IMR-90 (cell line): Measurements from ENCODE around the gene S100A13. TPM values are rescaled to one million over a fixed set of nuclear protein-coding genes. Genes with fewer than 3 reads are reported as not detected.

ENCODE experiments used
- ATAC-seq: fragments of 200-7000 bp; cut with Tn5 transposase; 2 replicates; pipeline ENCODE4 v1.9.1; 2020; ENCODE audit warnings: low read depth, mild to moderate bottlenecking, moderate library complexity
- BruUV-seq: library from RNA; stranded (reverse); fragments of 400-500 nt; replicated peaks from 2 replicates; lab custom pipeline; 2021; lab: Mats Ljungman, UMichigan
- CTCF ChIA-PET: fragments of 300-600 bp; formaldehyde crosslinking; extraction: SDS; loops from one replicate; lab custom pipeline; 2021; ENCODE audit warnings: antibody characterized with exemption; lab: Yijun Ruan, JAX
- POLR2A ChIA-PET: fragments of 300-600 bp; sonication (Branson Sonifier 250); formaldehyde crosslinking; loops from one replicate; lab custom pipeline; 2022; ENCODE audit warnings: antibody characterized with exemption; ENCODE audit not compliant: unreplicated experiment; lab: Charles Lee
- DNase-seq: peaks from one replicate; pipeline ENCODE4 v3.0.0; 2013
- H2AFZ ChIP-seq: replicated peaks from 2 replicates; pipeline ENCODE3; 2013; ENCODE audit warnings: low read length, mild to moderate bottlenecking; ENCODE audit not compliant: poor library complexity
- H2AK5ac ChIP-seq: 2 replicates; pipeline ENCODE4 v1.6.1; 2013; ENCODE audit warnings: low read depth, low read length, inconsistent platforms
- H2AK9ac ChIP-seq: replicated peaks from 2 replicates; pipeline ENCODE3; 2013; ENCODE audit warnings: mild to moderate bottlenecking, low read depth, low read length, moderate library complexity; ENCODE audit not compliant: poor library complexity
- H2BK120ac ChIP-seq: 2 replicates; pipeline ENCODE4 v1.6.1; 2013; ENCODE audit warnings: low read depth, low read length, inconsistent platforms
- H2BK15ac ChIP-seq: 3 replicates; pipeline ENCODE4 v1.6.1; 2013; ENCODE audit warnings: low read depth, low read length, inconsistent platforms
- H2BK20ac ChIP-seq: 2 replicates; pipeline ENCODE4 v1.6.1; 2013; ENCODE audit warnings: low read depth, mild to moderate bottlenecking, inconsistent platforms, low read length, moderate library complexity
- H2BK5ac ChIP-seq: 2 replicates; pipeline ENCODE4 v1.6.1; 2013; ENCODE audit warnings: mild to moderate bottlenecking, low read depth, low read length, inconsistent platforms; ENCODE audit not compliant: poor library complexity, severe bottlenecking
- H3K14ac ChIP-seq: replicated peaks from 2 replicates; pipeline ENCODE4 v1.6.1; 2013; ENCODE audit warnings: low read depth, low read length, inconsistent platforms
- H3K18ac ChIP-seq: 2 replicates; pipeline ENCODE4 v1.6.1; 2013; ENCODE audit warnings: low read depth, low read length, control low read depth
- H3K23ac ChIP-seq: 2 replicates; pipeline ENCODE4 v1.6.1; 2013; ENCODE audit warnings: low read depth, low read length, inconsistent platforms
- H3K27ac ChIP-seq: 2 replicates; pipeline ENCODE4 v1.5.1; 2013; ENCODE audit warnings: mild to moderate bottlenecking, control low read depth, low read length; ENCODE audit not compliant: insufficient read depth
- H3K27me3 ChIP-seq: 2 replicates; pipeline ENCODE4 v1.6.1; 2013; ENCODE audit warnings: low read length; ENCODE audit not compliant: control insufficient read depth, insufficient read depth
- H3K36me3 ChIP-seq: 2 replicates; pipeline ENCODE4 v1.6.1; 2013; ENCODE audit warnings: low read length, mixed read lengths; ENCODE audit not compliant: control insufficient read depth, insufficient read depth
- H3K4ac ChIP-seq: 2 replicates; pipeline ENCODE4 v1.6.1; 2013; ENCODE audit warnings: low read depth, low read length, inconsistent platforms
- H3K4me1 ChIP-seq: 2 replicates; pipeline ENCODE4 v1.6.1; 2013; ENCODE audit warnings: low read length, mixed read lengths; ENCODE audit not compliant: control insufficient read depth, insufficient read depth
- H3K4me2 ChIP-seq: 2 replicates; pipeline ENCODE4 v1.6.1; 2013; ENCODE audit warnings: low read depth, mild to moderate bottlenecking, control low read depth, low read length, moderate library complexity
- H3K4me3 ChIP-seq: 2 replicates; pipeline ENCODE4 v1.5.1; 2013; ENCODE audit warnings: low read depth, mild to moderate bottlenecking, control low read depth, low read length, moderate library complexity; ENCODE audit not compliant: insufficient read depth
- H3K56ac ChIP-seq: 2 replicates; pipeline ENCODE4 v1.6.1; 2013; ENCODE audit warnings: low read length, inconsistent platforms; ENCODE audit not compliant: insufficient read depth; ENCODE audit errors: extremely low read depth
- H3K79me1 ChIP-seq, 2 experiments: 2 replicates each; pipeline ENCODE4 v1.6.1; 2013; ENCODE audit warnings: low read length in 2 of 2, inconsistent platforms in 1 of 2, low read depth in 1 of 2
- H3K9ac ChIP-seq: 2 replicates; pipeline ENCODE4 v1.6.1; 2013; ENCODE audit warnings: low read depth, low read length, control low read depth
- H3K9me1 ChIP-seq: 2 replicates; pipeline ENCODE4 v1.6.1; 2013; ENCODE audit warnings: low read length, inconsistent platforms; ENCODE audit not compliant: insufficient read depth
- H3K9me3 ChIP-seq: 2 replicates; pipeline ENCODE4 v1.6.1; 2013; ENCODE audit warnings: low read length; ENCODE audit not compliant: control insufficient read depth, insufficient read depth
- H4K20me1 ChIP-seq: 2 replicates; pipeline ENCODE4 v1.6.1; 2013; ENCODE audit warnings: low read length, inconsistent platforms; ENCODE audit not compliant: insufficient read depth
- H4K5ac ChIP-seq: 2 replicates; pipeline ENCODE4 v1.6.1; 2013; ENCODE audit warnings: mild to moderate bottlenecking, low read depth, low read length, control low read depth
- H4K8ac ChIP-seq, 2 experiments: 2 replicates each; pipeline ENCODE4 v1.6.1; 2013; ENCODE audit warnings: low read depth in 2 of 2, low read length in 2 of 2, control low read depth in 1 of 2, inconsistent platforms in 1 of 2
- H4K91ac ChIP-seq: 2 replicates; pipeline ENCODE4 v1.6.1; 2013; ENCODE audit warnings: low read depth, low read length, inconsistent platforms; ENCODE audit not compliant: insufficient read depth
- BHLHE40 ChIP-seq: fragments of 150-350 bp; IDR thresholded peaks from 2 replicates; pipeline ENCODE4 v1.6.1; 2016; ENCODE audit warnings: mild to moderate bottlenecking, low read depth, low read length
- CEBPB ChIP-seq: IDR thresholded peaks from 2 replicates; pipeline ENCODE4 v1.6.1; 2012; ENCODE audit warnings: low read depth, low read length, improper control_type of control experiment
- CHD1 ChIP-seq: IDR thresholded peaks from 2 replicates; pipeline ENCODE4 v1.6.1; 2012; ENCODE audit warnings: low read depth, low read length, improper control_type of control experiment
- FOS ChIP-seq: fragments of 150-350 bp; IDR thresholded peaks from 2 replicates; pipeline ENCODE4 v1.6.1; 2016; ENCODE audit warnings: low read depth, low read length
- MAFK ChIP-seq: IDR thresholded peaks from 2 replicates; pipeline ENCODE4 v1.6.1; 2012; ENCODE audit warnings: low read depth, low read length, improper control_type of control experiment
- MAZ ChIP-seq: IDR thresholded peaks from 2 replicates; pipeline ENCODE4 v1.6.1; 2012; ENCODE audit warnings: low read depth, mild to moderate bottlenecking, low read length, improper control_type of control experiment, moderate library complexity, borderline replicate concordance
- MXI1 ChIP-seq: IDR thresholded peaks from 2 replicates; pipeline ENCODE4 v1.6.1; 2012; ENCODE audit warnings: low read depth, mild to moderate bottlenecking, low read length, moderate library complexity, borderline replicate concordance
- NFE2L2 ChIP-seq: fragments of 150-350 bp; IDR thresholded peaks from 2 replicates; pipeline ENCODE4 v1.6.1; 2016; ENCODE audit warnings: low read depth, mild to moderate bottlenecking, low read length
- POLR2A ChIP-seq: IDR thresholded peaks from 2 replicates; pipeline ENCODE4 v1.6.1; 2012; ENCODE audit warnings: mild to moderate bottlenecking, low read depth, low read length
- RAD21 ChIP-seq: IDR thresholded peaks from 2 replicates; pipeline ENCODE4 v1.6.1; 2012; ENCODE audit warnings: low read length, improper control_type of control experiment
- RCOR1 ChIP-seq: IDR thresholded peaks from 2 replicates; pipeline ENCODE4 v1.6.1; 2012; ENCODE audit warnings: mild to moderate bottlenecking, low read length, improper control_type of control experiment; ENCODE audit not compliant: insufficient replicate concordance
- RFX5 ChIP-seq: IDR thresholded peaks from 2 replicates; pipeline ENCODE4 v1.8.0; 2012; ENCODE audit warnings: low read depth, mild to moderate bottlenecking, low read length, moderate library complexity
- SMC3 ChIP-seq: fragments of 150-350 bp; IDR thresholded peaks from 2 replicates; pipeline ENCODE4 v1.6.1; 2016; ENCODE audit warnings: low read depth, mild to moderate bottlenecking, antibody characterized with exemption, low read length, moderate library complexity
- WGBS, 2 experiments: methylation state at CpG; one replicate each; pipeline versions ENCODE4 v1.1.5 to v1.1.7; 2013; ENCODE audit warnings: missing lambda C conversion rate in 2 of 2; ENCODE audit not compliant: insufficient read length in 1 of 2; ENCODE audit errors: extremely low coverage in 2 of 2; 5-methylcytosine and 5-hydroxymethylcytosine counted together
- dilution Hi-C: fragments of 300-500 bp; cut with HindIII; formaldehyde crosslinking; loops from one replicate; pipeline ENCODE4 v1.14.3; 2018; ENCODE audit warnings: low sequenced_read_pairs; ENCODE audit not compliant: unreplicated experiment
- in situ Hi-C: fragments of 300-500 bp; cut with MboI; formaldehyde crosslinking; loops from 3 replicates; pipeline ENCODE4 v1.14.3; 2019; ENCODE audit warnings: low sequenced_read_pairs, inconsistent platforms, mixed read lengths
- intact Hi-C: fragments of 100-400 bp; cut with micrococcal nuclease; formaldehyde crosslinking; loops from 2 replicates; pipeline ENCODE4 v1.10.0; 2022
- polyA plus RNA-seq, 3 experiments: library from polyadenylated mRNA; depleted of rRNA; stranded (reverse); fragments of >200 nt; gene quantifications; 2 replicates each; pipeline ENCODE4 v1.2.3, GENCODE V29; 2012; ENCODE audit warnings: low replicate concordance in 1 of 3
- total RNA-seq: library from RNA; depleted of rRNA; stranded (reverse); fragments of >200 nt; gene quantifications from 2 replicates; pipeline ENCODE4 v1.2.3, GENCODE V29; 2012
- TF ChIP-seq, protein P1 (sequence below): fragments of 150-350 bp; IDR thresholded peaks from 2 replicates; pipeline ENCODE4 v1.6.1; 2017; ENCODE audit warnings: mild to moderate bottlenecking, antibody characterized with exemption, low read length, low read depth
- TF ChIP-seq, protein P2 (sequence below): conservative IDR thresholded peaks from 2 replicates; pipeline ENCODE4 v1.5.1; 2012; ENCODE audit warnings: mild to moderate bottlenecking, low read depth, low read length, improper control_type of control experiment
- TF ChIP-seq, protein P3 (sequence below): fragments of 150-350 bp; IDR thresholded peaks from 2 replicates; pipeline ENCODE4 v1.6.1; 2016; ENCODE audit warnings: low read depth, mild to moderate bottlenecking, low read length, moderate library complexity, borderline replicate concordance

The S100A13 gene
- total and polyA plus RNA-seq, 2 of the 4 experiments (the other 2 are of a cell fraction): 122 to 468 TPM

DNA sequence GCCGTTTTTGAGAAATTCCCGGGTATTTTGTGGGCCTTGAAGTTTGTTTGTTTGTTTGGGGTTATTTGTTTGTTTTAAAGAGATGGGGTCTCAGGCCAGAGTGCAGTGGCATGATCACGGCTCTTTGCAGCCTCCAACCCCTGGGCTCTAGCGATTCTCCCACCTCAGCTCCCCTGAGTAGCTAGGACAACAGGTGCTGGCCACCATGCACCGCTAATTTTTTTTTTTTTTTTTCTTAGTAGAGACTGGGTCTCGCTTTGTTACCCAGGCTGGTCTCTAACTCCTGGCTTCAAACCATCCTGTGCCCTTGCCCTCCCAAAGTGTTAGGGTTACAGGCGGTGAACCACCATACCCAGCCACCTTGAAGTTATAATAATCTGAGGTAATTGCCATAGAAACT, 8.6 kb upstream of the S100A13 start:
- H2AK5ac ChIP-seq: no peak overlapping the region
- intact Hi-C loops (loop anchor here (2.0 kb wide), 1 partner anchor 63 kb away; no protein-coding TSS in a partner anchor), dilution Hi-C loops (no loop called here), in situ Hi-C loops (no loop called here)
- peaks cover 37% of the 10 kb centered on the region for H3K36me3 ChIP-seq
- no TSS peak for BruUV-seq
- no peak overlapping the region for H4K5ac ChIP-seq
- TF ChIP-seq, protein P1, sequence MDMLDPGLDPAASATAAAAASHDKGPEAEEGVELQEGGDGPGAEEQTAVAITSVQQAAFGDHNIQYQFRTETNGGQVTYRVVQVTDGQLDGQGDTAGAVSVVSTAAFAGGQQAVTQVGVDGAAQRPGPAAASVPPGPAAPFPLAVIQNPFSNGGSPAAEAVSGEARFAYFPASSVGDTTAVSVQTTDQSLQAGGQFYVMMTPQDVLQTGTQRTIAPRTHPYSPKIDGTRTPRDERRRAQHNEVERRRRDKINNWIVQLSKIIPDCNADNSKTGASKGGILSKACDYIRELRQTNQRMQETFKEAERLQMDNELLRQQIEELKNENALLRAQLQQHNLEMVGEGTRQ: no peak
- TF ChIP-seq POLR2A (no peak), RFX5 (no peak), RAD21 (no peak), FOS (no peak), CHD1 (no peak), BHLHE40 (no peak), SMC3 (no peak), MAFK (no peak), MAZ (no peak), CEBPB (no peak), NFE2L2 (no peak), MXI1 (no peak), RCOR1 (no peak)
- TF ChIP-seq, protein P2, sequence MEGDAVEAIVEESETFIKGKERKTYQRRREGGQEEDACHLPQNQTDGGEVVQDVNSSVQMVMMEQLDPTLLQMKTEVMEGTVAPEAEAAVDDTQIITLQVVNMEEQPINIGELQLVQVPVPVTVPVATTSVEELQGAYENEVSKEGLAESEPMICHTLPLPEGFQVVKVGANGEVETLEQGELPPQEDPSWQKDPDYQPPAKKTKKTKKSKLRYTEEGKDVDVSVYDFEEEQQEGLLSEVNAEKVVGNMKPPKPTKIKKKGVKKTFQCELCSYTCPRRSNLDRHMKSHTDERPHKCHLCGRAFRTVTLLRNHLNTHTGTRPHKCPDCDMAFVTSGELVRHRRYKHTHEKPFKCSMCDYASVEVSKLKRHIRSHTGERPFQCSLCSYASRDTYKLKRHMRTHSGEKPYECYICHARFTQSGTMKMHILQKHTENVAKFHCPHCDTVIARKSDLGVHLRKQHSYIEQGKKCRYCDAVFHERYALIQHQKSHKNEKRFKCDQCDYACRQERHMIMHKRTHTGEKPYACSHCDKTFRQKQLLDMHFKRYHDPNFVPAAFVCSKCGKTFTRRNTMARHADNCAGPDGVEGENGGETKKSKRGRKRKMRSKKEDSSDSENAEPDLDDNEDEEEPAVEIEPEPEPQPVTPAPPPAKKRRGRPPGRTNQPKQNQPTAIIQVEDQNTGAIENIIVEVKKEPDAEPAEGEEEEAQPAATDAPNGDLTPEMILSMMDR: no peak
- TF ChIP-seq, protein P3, sequence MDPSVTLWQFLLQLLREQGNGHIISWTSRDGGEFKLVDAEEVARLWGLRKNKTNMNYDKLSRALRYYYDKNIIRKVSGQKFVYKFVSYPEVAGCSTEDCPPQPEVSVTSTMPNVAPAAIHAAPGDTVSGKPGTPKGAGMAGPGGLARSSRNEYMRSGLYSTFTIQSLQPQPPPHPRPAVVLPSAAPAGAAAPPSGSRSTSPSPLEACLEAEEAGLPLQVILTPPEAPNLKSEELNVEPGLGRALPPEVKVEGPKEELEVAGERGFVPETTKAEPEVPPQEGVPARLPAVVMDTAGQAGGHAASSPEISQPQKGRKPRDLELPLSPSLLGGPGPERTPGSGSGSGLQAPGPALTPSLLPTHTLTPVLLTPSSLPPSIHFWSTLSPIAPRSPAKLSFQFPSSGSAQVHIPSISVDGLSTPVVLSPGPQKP: no peak
- H3K9me1 ChIP-seq: 0 out of 2 replicates have a peak, but pooled peaks cover 8% of the 10 kb centered on the region
- no peak overlapping the region for H4K8ac ChIP-seq
- no peak overlapping the region; the same call in 1 of the 2 replicates for H3K4me2 ChIP-seq
- H3K14ac ChIP-seq: no peak overlapping the region
- peaks cover 3% of the 10 kb centered on the region for H3K4me1 ChIP-seq
- no peaks in the 10 kb centered on the region for H3K9me3 ChIP-seq
- no peak overlapping the region for H3K18ac ChIP-seq
- ChIA-PET CTCF (no interaction called here), POLR2A (no interaction called here)
- no peak overlapping the region for H3K4ac ChIP-seq
- no peak overlapping the region for H3K9ac ChIP-seq
- H2BK20ac ChIP-seq: no peak overlapping the region
- H2AK9ac ChIP-seq: no peak overlapping the region
- no peak overlapping the region for H2BK5ac ChIP-seq
- no CpG with 5 or more reads among the region's 7 CpGs for WGBS, 2 experiments
- peaks cover 41 to 57% of the 10 kb centered on the region in 2 experiments for H3K79me1 ChIP-seq
- no peak overlapping the region for H2BK120ac ChIP-seq
- no peak overlapping the region for H3K23ac ChIP-seq
- no peak overlapping the region for H4K91ac ChIP-seq
- no peak overlapping the region for H2AFZ ChIP-seq
- DNase-seq (no peak), ATAC-seq (no peak)
- peaks cover 31% of the 10 kb centered on the region for H4K20me1 ChIP-seq
- H3K27me3 ChIP-seq: no peaks in the 10 kb centered on the region
- H2BK15ac ChIP-seq: no peak overlapping the region
- H3K27ac ChIP-seq: no peak overlapping the region
- H3K4me3 ChIP-seq: no peak overlapping the region
- no peak overlapping the region for H3K56ac ChIP-seq
